NCI-H128 (cell line): ENCODE measurements around the gene SMG9.
"Not testable (repeated sequence)": the region's sequence is repeated elsewhere in the genome, so short reads cannot be mapped to it uniquely, and the experiment has no call there.

ENCODE experiments used
- DNase-seq: peaks from one replicate; lab custom pipeline; 2025; ENCODE audit not compliant: unreplicated experiment; lab: John Stamatoyannopoulos, UW

Gene SMG9

DNA sequence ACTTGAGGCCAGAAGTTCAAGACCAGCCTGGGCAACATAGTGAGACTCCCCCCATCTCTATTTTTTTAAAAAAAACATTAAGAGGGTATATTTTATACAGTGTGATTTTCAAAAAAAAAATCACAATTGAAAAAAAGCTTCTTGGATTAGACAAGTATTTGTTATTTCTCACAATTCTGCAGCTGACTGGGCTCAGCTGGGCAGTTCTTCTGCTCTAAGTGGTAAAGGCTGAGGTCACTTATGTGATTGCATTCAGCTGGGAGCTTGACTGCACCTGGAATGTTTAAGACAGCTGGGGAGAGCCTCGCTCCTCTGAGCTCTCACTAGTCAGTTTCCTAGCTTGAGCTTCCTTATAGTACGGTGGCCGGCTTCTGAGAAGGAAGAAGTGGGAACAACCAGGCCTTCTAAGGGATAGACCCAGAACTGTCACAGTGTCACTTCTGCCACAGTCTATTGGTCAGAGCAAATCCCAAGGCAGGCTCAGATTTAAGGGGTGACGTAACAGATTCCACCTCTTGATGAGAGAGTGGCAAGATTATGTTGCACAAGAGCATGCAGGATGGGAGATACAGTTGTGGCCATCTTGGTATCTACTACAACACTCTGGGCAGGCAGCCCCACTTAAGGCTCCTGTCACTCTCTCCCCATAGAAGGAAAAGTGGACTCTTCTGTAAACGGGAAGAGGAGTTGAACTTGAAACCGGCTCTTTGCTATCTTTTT is 58.6 kb downstream of the SMG9 start:
- no peak for DNase-seq

DNA sequence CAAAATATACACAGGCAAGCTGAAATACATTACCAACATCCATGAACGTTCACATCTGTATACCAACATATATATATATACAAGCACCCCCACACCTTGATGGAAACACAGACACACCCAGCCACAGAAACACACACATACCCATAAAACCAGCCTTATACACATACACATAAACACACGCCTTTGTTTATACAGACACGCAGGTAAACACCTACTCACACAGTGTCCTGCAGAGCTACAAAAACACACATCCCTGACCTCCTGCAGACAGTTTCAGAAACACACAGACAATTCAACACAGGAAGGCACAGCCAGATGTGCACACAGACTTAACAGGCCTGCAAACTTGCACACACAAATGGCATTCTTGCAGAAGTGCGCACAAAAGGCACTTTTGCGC is 60.2 kb downstream of the SMG9 start:
- DNase-seq, result no peak

DNA sequence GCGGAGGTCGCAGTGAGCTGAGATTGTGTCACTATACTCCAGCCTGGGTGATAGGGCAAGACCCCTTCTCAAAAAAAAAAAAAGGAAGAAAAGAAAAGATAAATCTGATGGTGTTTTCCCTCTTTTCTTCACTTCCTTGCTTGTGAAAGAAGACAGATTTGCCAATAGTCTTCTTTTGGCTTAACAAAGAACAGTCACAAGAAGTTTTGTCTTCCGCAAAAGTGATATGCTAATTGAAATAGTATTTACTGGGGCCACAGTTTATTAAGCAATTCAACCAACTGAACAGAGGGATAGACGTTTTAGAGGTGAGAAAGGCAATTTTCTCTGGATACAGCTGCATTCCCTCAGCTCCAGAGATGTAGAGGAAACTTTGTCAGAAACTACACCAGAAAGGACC is 61.9 kb downstream of the SMG9 start:
- DNase-seq, result no peak

DNA sequence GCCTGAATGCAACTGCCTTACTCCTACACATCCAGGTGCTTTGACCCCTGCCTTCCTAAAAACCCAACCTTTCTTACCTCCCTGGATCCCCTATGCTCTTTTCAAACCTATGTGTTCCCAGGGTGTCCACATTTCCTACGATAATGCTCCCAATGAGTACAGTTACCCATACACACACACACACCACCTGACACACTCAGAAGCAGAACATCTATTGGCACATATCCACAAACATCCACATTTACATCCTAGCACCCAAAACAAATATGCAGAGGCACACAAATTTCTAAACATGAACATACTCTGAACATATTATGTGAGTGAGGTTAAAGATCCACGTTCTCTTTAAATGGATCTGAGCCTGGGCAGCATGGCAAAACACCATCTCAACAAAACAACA is 62.4 kb downstream of the SMG9 start:
- DNase-seq, result no peak

DNA sequence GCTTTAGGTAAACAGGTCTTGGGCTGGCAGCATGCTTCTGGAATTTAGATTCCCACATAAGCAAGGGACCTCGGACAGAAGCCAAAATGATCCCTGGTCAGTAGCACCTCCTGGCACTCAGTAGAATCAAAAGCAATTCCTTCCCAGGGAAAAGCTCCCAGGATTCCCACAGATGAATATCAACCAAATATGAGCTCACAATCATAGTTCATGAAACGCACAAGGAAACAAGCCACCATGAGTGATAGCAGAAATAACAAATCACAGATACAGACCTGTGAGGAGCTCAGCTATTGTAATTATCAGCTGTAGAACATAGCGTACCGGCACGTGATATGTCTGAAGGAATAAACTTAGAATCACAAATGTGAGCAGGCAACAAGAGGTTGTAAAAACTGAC is 63.0 kb downstream of the SMG9 start:
- no peak for DNase-seq

DNA sequence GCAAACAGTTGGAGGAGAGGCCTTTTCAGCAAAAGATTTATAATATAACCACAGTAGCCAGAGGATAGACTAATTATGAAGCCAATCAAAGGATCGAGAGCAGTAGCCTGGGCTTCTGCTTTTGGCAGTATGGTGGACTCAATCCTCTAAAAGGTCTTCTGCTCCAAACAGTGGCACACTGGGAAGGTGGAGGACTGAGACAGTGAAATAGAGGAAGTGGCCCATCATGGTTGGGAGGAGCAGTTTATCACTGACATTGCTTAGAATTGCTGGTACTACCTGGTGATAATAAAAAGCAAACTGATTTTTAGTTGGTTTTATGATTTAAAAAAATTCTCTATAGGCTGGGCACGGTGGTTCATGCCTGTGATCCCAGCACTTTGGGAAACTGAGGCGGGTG is 63.9 kb downstream of the SMG9 start:
- no peak for DNase-seq

DNA sequence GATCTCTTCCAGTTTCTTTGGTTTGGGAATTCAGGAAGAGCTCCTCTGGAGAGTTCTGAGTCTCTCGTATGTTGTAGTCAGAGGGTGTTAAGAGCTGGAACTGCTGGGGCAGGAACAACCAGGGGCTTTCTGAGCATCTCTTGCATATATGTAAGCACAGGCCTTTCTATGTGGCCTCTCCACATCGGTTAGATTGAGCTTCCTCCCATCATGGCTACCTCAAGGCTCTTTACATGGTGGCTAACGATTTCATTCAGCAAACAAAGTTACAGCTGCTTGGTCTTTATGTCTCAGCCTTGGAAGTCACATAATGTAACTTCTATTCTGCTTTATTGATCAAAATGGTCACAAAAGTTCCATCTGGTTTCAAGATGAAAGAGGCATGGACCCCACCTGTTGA is 64.3 kb downstream of the SMG9 start:
- no peak for DNase-seq

DNA sequence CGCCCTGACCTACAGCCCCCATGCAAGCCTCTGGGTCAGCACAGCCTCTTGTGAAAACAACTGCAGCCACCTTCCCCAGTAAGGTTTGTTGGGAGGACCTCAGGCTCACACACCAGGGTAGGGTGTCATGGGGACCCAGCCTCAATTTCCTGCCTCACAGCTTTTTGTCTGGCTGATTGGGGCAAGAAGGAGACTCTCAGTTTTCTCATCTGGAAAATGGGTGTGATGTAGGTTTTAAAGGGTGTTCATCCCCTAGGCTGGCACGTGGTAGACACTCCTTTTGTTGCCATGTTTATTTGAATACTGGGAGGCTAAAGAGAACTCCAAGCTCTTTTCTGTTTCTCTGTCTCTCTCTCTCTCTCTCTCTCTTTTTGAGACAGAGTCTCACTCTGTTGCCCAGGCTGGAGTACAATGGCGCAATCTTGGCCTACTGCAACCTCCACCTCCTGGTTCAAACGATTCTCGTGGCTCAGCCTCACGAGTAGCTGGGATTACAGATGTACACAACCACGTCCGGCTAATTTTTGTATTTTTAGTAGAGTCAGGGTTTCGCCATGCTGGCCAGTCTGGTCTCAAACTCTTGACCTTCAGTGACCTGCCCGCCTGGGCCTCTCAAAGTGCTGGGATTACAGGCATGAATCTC is 66.6 kb downstream of the SMG9 start:
- no peak for DNase-seq

DNA sequence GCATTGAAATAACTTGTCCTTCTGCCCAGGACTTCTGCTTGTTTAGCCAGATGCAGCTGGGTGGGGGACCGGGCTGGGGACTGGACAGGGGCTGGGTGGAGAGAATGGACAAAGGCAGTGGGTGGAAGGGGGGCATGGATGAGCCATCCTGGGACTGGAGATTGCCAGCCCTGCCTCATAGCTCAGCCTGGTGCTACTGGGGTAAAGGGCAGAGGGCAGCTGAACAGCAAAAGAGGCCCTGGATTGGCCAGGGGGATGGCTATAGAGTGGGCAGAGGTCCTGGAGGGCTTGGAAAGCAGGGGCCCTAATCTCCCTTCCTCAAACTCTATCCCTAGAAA is 67.1 kb downstream of the SMG9 start:
- no peak for DNase-seq

DNA sequence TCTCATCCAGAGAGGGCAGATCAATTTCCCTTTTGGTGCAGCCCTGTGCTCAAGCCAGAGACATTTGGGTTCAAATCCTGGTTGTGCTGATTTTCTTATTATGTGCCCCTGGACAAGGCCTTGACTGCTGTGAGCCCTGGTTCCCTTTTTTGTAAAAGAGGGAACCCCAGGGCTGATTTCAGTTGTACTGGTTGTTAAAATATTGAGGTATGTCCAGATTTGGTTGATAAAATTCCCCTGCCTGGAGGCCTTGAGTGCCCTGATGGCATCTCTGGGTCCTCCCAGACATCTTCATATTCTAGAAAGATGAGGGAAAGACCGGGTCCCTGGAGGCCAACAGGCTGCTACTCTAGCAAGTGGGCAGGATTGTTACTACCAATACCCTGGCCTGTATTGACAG is 70.4 kb downstream of the SMG9 start:
- DNase-seq, result no peak

DNA sequence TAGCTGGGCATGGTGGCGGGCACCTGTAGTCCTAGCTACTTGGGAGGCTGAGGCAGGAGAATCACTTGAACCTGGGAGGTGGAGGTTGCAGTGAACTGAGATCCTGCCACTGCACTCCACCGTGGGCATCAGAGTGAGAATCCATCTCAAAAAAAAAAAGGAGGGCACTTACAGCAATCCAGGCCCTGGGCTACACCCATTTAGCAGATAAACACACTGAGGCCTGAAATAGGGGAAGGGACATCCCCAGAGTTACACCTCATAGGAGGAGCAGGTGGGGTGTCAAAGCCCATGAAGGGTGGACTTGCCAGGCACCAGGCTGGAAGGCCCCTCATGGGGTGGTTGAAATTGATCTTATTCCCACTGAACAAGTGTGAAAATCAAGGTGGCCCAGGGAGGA is 70.9 kb downstream of the SMG9 start:
- no peak for DNase-seq

DNA sequence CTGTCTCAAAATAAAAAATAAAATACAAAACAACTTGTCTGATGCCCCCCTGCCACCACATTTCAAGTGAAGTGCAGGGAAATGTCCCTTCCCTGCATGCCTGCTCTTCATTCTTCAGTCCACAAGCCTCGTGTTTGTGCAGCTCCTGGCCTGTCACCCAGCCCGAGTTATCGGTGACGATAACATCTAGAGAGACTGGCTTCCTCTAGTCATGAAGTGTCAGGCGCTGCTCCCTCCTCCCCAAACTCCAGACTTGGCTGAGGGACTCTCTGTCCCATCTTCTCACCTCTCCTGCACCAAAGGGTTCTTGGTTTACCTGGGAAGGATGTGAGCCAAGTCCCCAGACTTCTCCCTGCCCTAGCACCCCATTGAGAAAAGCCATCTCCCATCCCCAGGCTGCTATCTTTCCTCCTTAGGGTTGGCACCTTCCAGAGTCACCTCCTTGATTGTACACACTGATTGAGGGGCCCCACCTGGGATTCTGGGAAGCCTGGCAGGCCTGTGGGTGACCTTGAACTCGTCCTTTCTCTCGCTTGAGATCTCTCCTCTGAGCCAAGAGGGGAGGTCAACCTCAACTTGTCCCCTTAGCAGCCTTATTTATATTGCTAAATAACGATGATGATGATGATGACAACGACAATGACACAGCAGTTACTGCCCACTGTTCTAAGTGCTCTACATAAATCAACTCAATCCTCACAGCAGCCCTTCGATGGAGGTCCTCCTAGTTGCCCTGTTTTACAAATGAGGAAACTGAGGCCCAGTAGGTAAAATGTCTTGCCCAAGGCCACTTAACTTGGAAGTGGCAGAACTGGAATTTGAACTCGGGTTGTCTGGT is 71.7 kb downstream of the SMG9 start:
- no peak for DNase-seq

DNA sequence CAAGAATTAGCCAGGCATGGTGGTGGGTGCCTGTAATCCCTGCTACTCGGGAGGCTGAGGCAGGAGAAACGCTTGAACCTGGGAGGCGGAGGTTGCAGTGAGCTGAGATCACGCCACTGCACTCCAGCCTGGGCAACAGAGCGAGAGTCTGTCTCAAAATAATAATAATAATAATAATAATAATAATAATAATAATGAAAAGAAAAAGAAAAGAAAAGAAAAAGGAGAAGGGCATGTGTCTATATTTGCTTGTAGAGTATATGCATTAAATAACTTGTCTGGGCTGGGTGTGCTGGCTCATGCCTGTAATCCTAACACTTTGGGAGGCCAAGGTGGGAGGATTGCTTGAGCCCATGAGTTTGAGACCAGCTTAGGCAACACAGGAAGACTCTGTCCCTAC is 72.5 kb downstream of the SMG9 start:
- DNase-seq, result not testable (repeated sequence)

DNA sequence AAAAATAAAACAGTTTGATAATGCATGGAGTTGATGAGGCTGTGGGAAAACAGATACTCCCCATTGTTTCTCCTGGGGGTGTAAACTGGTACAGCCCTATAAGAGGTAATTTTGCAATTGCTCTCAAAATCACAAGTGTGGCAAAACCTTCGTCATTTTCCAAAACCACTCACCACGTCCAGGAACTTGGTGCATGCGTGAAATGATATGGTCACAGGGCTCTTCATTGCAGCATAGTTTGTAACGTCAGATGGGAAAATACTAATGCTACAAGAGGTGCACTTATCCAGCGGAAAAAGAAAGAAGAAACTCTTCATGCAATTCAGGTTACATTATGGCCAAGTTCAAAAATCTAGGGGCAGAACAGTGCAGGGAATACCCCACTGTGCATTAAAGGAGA is 72.9 kb downstream of the SMG9 start:
- DNase-seq, result no peak

DNA sequence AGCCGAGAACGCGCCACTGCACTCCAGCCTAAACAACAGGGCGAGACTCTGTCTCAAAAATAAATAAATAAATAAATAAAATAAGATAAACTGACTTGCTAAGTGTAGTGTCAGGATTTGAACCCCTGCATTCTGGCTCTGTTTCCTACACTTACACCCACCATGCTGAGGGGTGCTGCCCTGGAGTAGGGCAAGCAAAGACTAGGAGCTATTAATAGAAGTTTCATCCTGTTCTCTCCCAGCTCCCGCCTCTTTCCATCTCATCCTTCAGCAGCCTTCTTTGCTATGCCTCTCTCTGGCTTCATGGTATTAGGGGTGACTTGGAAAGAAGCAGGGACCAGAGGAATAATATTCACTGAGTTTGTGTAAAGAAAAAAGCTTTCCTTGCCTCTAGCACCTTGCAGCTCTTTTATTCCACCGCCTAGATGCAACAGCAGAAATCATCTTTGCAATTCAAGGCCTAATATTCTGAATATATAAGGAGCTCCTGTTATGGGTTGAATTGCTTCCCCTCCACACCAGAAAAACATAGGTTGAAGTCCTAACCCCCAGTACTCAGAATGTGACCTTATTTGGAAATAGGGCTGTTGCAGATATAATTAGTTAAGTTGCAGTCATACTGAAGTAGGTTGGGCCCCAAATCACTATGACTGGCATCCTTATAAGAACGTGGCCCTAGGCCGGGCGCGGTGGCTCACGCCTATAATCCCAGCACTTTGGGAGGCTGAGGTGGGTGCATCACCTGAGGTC is 76.1 kb downstream of the SMG9 start:
- DNase-seq, result no peak
